Fibroblast of skin of right biceps (primary cell): ENCODE measurements around the gene TIGD4.

Experiments used
- DNase-seq: peaks from one replicate; pipeline ENCODE4 v3.0.0-alpha.2; 2013

TIGD4 gene

DNA sequence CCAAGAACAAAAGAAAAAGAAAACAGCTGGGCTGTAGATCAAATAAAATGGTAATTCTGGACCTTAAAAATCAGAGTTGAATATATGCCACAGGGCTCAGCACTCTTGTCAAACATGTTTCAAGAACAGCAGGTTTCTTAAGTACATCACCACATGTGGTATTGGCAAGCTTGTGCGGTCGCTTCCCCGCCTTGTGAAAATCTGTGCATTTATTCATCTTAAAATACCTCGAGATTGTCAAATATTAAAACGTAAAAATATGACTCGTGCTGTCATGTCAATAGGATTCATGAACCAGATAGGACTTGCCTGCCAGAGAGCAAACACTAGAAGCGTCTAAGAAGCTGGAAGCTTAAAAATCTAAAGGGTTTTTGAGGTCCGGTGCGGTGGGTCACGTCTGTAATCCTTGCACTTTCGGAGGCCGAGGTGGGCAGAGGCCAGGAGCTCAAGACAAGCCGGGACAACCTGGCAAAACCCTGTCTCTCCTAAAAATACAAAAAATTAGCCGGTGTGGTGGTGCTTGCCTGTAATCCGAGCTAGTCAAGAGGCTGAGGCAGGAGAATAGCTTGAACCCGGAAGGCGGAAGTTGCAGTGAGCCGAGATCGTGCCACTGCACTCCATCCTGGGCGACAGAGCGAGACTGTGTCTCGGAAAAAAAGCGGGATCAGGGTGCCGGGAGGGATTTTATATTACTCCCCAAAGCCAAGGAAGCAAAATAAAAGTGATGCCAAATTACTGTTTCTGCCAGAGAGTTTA is 59.6 kb downstream of the TIGD4 start:
- DNase-seq = no peak
